Ovary (tissue), 9 donors: Measurements from ENCODE around the gene FAM171A1. TPM values are rescaled to one million over a fixed set of nuclear protein-coding genes. Genes with fewer than 3 reads are reported as not detected.
"Not testable (repeated sequence)": the region's sequence is repeated elsewhere in the genome, so short reads cannot be mapped to it uniquely, and the experiment has no call there.

ENCODE experiments used
- DNase-seq, 5 donors: peaks; one replicate each; pipeline ENCODE4 v3.0.0-alpha.2; 2019 to 2020
- H3K27ac ChIP-seq, 2 donors: fragments of 200-600 bp; one replicate each; pipeline versions ENCODE4 v1.5.1 to v1.8.0; 2019 to 2022
- H3K27me3 ChIP-seq: fragments of 200-600 bp; one replicate; pipeline ENCODE4 v1.8.0; 2022
- H3K36me3 ChIP-seq: fragments of 200-600 bp; sonication (generic); one replicate; pipeline ENCODE4 v1.5.1; 2019
- H3K4me1 ChIP-seq: one replicate; pipeline ENCODE4 v1.8.1; 2013; ENCODE audit warnings: mild to moderate bottlenecking, moderate library complexity; ENCODE audit not compliant: insufficient read depth
- H3K4me3 ChIP-seq: fragments of 200-600 bp; sonication (generic); one replicate; pipeline ENCODE4 v1.5.1; 2017
- H3K9me3 ChIP-seq, 2 donors: fragments of 200-600 bp in 1 of 2; sonication (generic) in 1 of 2; one replicate each; pipeline versions ENCODE4 v1.5.1 to v1.8.1; 2013 to 2019; ENCODE audit warnings: mild to moderate bottlenecking in 1 of 2, moderate library complexity in 1 of 2
- EP300 ChIP-seq: sonication (generic); formaldehyde crosslinking; IDR thresholded peaks from one replicate; pipeline ENCODE4 v1.6.1; 2017; ENCODE audit warnings: antibody characterized with exemption
- POLR2A ChIP-seq: fragments of 450-650 bp; IDR thresholded peaks from one replicate; pipeline ENCODE4 v1.6.1; 2017; ENCODE audit warnings: antibody characterized with exemption, mild to moderate bottlenecking, moderate library complexity
- WGBS, 3 donors: extraction: QIAGEN DNeasy Blood & Tissue Kit in 1 of 3; methylation state at CpG; one replicate each; pipeline versions ENCODE4 v1.1.5 to v1.1.7; 2013 to 2017; 5-methylcytosine and 5-hydroxymethylcytosine counted together
- intact Hi-C, 4 donors: fragments of 100-400 bp; cut with DNase I; formaldehyde crosslinking; loops; one replicate each; pipeline versions ENCODE4 v1.11.0 to v1.15.1; 2022 to 2023
- polyA plus RNA-seq, 2 donors: library from polyadenylated mRNA; stranded (reverse); fragments of 200-250 nt in 1 of 2; fragments of 350-450 nt in 1 of 2; fragmentation: Illumina TruSeq in 1 of 2; extraction: RNeasy Lipid Tissue Mini Kit (QIAGEN cat#74804) in 1 of 2; gene quantifications; one replicate each; pipeline ENCODE4 v1.2.3, GENCODE V29; 2013 to 2014
- total RNA-seq, 7 donors: library from RNA; depleted of rRNA in 2 of 7; stranded (reverse); fragments of >200 nt in 2 of 7; fragmentation: NEBNext Ultra II Directional in 3 of 7; extraction: Animal tissue kit (Norgen Biotek cat#: 25700) in 3 of 7; gene quantifications; one replicate each; pipeline versions ENCODE4 v1.1.0 to v1.2.4, GENCODE V29; 2016 to 2023
- TF ChIP-seq, protein P1 (sequence below), 3 donors: fragments of 450-650 bp in 2 of 3; fragments of 200-600 bp in 1 of 3; IDR thresholded peaks; one replicate each; pipeline versions ENCODE4 v1.5.1 to v1.8.0; 2016 to 2022; ENCODE audit warnings: antibody characterized with exemption in 3 of 3, mild to moderate bottlenecking in 1 of 3
- donor health status: DM: no; HTN: no; CAD: no; lungs with moderate emphysema.
- donor health status: DM: no; HTN: no; CAD: no.
- donor health status: Bipolar disorder and iron deficiency.
- donor health status: DM: yes; HTN: yes; CAD: no.
- donor health status: DM: no; HTN: no; CAD: no.
- donor health status: DM: yes; HTN: yes; CAD: no.

Gene FAM171A1
- total and polyA plus RNA-seq, 9 donors, result 9.1 to 29.1 (median 23.7) TPM

DNA sequence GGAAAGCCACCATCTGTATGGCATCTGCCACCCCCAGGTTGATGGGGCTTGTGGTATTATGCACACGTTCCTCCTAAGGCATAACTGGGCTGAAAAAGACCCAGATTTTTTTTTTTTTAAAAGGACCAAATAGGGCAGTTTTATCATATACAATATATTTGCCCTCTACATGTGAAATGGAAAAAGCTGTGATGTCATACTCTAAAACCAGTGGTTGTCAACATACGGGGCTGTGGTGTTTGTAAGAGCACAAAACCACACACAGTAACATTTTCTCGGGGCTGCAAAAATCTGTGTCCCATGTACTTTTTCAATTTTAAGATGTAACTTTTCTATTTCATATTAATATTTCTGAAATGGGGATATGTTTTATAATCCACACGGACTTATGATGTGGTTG is 34.9 kb downstream of the FAM171A1 start:
- no peaks in the 10 kb centered on the region for H3K36me3 ChIP-seq
- TF ChIP-seq POLR2A, result no peak
- no peak for TF ChIP-seq EP300
- TF ChIP-seq, protein P1, sequence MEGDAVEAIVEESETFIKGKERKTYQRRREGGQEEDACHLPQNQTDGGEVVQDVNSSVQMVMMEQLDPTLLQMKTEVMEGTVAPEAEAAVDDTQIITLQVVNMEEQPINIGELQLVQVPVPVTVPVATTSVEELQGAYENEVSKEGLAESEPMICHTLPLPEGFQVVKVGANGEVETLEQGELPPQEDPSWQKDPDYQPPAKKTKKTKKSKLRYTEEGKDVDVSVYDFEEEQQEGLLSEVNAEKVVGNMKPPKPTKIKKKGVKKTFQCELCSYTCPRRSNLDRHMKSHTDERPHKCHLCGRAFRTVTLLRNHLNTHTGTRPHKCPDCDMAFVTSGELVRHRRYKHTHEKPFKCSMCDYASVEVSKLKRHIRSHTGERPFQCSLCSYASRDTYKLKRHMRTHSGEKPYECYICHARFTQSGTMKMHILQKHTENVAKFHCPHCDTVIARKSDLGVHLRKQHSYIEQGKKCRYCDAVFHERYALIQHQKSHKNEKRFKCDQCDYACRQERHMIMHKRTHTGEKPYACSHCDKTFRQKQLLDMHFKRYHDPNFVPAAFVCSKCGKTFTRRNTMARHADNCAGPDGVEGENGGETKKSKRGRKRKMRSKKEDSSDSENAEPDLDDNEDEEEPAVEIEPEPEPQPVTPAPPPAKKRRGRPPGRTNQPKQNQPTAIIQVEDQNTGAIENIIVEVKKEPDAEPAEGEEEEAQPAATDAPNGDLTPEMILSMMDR (IDR thresholded peaks at IDR 0.05), result no peak
- H3K4me1 ChIP-seq, result peaks cover 12% of the 10 kb centered on the region
- H3K4me3 ChIP-seq, result no peak overlapping the region
- intact Hi-C loops, result loop anchor here in 1 of 4 donors (5.0 kb wide), 1 partner anchor 34 kb away; no protein-coding TSS in a partner anchor
- H3K9me3 ChIP-seq, result no peaks in the 10 kb centered on the region
- no peak for DNase-seq
- no peaks in the 10 kb centered on the region for H3K27me3 ChIP-seq
- WGBS, 3 donors, result 48 to 64% (median 58%) methylated on average over 4 of the region's 4 CpGs
- H3K27ac ChIP-seq, result no peak overlapping the region

- Histone ChIP-seq H3K4me3 (no peak overlapping the region), H3K36me3 (no peaks in the 10 kb centered on the region), H3K9me3 (no peaks in the 10 kb centered on the region), H3K4me1 (peaks cover 12% of the 10 kb centered on the region), H3K27ac (no peak overlapping the region), H3K27me3 (no peaks in the 10 kb centered on the region)
- no peak for TF ChIP-seq POLR2A
- no peak for TF ChIP-seq EP300
- TF ChIP-seq, protein P1 (IDR thresholded peaks at IDR 0.05), result no peak
- WGBS, 3 donors, result 2 to 13% (median 10%) methylated on average over 2 of the region's 2 CpGs
- DNase-seq, result no peak
- intact Hi-C loops, result loop anchor here in 1 of 4 donors (5.0 kb wide), 1 partner anchor 33 kb away; no protein-coding TSS in a partner anchor
Measured at GRCh38 chr10:15335508-15335907, 35.6 kb downstream of the FAM171A1 start.

DNA sequence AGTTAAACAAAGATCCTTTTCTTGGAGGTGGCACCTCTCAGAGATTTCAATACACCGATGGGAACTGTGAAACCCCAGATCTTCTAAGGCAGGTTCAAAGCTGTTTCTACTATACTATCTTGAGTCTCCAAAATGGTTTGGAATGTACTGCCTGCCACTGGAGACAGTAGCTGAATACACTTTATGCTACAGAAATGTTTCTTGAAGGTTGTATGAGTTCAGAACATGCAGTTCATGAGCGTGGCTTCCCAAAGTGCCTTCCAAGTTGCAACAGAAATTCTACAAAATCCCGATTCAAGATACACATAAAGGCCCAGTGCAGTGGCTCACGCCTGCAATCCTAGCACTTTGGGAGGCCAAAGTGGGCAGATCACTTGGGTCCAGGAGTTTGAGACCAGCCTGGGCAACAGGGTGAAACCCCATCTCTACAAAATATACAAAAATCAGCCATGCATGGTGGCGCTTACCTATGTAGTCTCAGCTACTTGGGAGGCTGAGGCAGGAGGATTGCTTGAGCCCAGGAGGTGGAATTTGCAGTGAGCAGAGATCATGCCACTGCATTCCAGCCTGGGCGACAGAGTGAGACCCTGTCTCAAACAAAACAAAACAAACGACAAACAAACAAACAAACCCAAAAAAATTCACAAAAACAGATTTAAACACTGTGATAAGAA is 36.3 kb downstream of the FAM171A1 start:
- Histone ChIP-seq H3K27me3 (no peaks in the 10 kb centered on the region), H3K4me1 (peaks cover 12% of the 10 kb centered on the region), H3K27ac (no peak overlapping the region), H3K4me3 (no peak overlapping the region), H3K36me3 (no peaks in the 10 kb centered on the region), H3K9me3 (no peaks in the 10 kb centered on the region)
- no peak for TF ChIP-seq POLR2A
- TF ChIP-seq, protein P1 (IDR thresholded peaks at IDR 0.05), result no peak
- no peak for TF ChIP-seq EP300
- WGBS, 3 donors, result 61 to 69% (median 63%) methylated on average over 7 of the region's 7 CpGs
- DNase-seq, result no peak
- intact Hi-C loops, result loop anchor here in 1 of 4 donors (5.0 kb wide), 1 partner anchor 32 kb away; no protein-coding TSS in a partner anchor

GRCh38 chr10:15333909-15334649 is 37.0 kb downstream of the FAM171A1 start:
- TF ChIP-seq EP300 (no peak), POLR2A (no peak)

DNA sequence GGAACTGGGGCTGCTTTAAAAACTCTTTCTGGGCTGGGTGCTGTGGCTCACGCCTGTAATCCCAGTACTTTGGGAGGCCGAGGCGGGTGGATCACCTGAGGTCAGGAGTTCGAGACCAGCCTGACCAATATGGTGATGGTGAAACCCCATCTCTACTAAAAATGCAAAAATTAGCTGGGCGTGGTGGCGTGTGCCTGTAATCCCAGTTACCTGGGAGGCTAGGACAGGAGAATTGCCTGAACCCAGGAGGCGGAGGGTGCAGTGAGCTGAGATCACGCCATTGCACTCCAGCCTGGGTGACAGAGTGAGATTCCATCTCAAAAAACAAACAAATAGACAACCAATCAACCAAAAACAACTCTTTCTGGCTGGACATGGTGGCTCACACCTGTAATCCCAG is 37.9 kb downstream of the FAM171A1 start:
- H3K27me3 ChIP-seq, H3K27ac ChIP-seq, H3K36me3 ChIP-seq, H3K4me3 ChIP-seq, intact Hi-C loops, DNase-seq, H3K9me3 ChIP-seq: not testable (repeated sequence)
- H3K4me1 ChIP-seq, result peaks cover 12% of the 10 kb centered on the region
- 96 to 98% (median 98%) methylated on average over 8 of the region's 8 CpGs for WGBS, 3 donors

More at GRCh38 chr10:15333909-15334649, 37.0 kb downstream of the FAM171A1 start:
- Histone ChIP-seq H3K4me1 (peaks cover 12% of the 10 kb centered on the region), H3K4me3 (no peak overlapping the region), H3K9me3 (no peaks in the 10 kb centered on the region), H3K27me3 (no peaks in the 10 kb centered on the region), H3K36me3 (no peaks in the 10 kb centered on the region), H3K27ac (no peak overlapping the region)
- no peak for DNase-seq
- 63 to 73% (median 70%) methylated on average over 6 of the region's 6 CpGs for WGBS, 3 donors
- intact Hi-C loops, result no loop called here
